SHP77 treated with DMSO at 0.1 percent for 48 hours (cell line): ENCODE results near the gene ALG8.
"Not testable (repeated sequence)": the region's sequence is repeated elsewhere in the genome, so short reads cannot be mapped to it uniquely, and the experiment has no call there.

Experiments
- DNase-seq: peaks from one replicate; lab custom pipeline; 2025; lab: John Stamatoyannopoulos, UW

The ALG8 gene

DNA sequence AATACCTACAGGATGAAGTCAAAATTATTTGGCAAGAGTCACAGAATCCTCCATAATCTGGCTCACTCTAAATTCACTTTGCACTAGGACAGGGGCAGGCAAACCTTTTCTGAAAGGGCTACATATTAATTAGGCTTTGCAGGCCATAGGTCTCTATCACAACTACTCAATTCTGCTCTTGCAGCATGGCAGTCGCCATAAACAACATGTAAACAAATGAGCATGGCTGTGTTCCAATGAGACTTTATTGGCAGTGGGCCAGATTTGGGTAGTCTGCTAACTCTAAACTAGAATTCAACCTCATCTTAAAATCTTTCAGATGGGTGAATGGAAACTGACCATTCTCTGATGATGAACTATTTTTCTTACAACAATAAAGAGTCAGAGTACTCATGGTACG lies 70.0 kb downstream of the ALG8 start:
- no peak for DNase-seq

DNA sequence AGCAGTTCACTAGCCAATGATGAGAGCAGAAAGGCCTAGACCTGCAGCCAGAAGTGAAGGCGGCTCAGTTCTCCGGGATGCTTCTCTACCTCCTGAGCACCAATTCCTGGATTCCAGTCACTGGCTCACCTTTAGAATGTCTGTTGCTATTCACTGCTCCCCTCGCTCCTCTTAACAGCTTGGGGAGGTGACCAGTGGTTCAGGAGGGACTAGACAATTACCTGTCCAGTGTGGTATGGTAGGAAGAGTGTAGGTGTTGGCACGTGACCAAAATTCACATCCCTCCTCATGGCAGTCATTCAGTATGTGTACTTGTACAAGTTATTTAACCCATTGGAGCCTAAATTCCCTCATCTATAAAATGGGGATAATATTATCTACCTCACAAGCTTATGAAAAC lies 71.7 kb downstream of the ALG8 start:
- DNase-seq = no peak

DNA sequence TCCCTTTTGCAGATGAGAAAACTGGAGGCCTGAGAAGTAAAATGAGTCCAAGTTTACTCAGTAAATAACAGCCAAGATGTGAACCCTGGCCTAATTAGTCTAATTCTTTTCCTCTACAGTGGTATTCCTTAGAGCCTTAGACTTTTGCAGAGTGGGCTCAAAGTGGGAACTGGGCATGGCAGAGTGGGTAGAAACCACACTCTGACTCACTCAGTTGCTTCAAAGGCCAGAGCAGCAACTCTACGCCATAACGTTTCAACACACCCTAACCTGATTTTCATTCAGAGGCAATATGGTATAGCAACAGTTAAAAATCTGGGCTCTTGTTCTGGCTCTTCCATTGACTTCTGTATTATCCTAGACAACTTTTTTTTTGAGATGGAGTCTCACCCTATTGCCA lies 73.0 kb downstream of the ALG8 start:
- DNase-seq = no peak

DNA sequence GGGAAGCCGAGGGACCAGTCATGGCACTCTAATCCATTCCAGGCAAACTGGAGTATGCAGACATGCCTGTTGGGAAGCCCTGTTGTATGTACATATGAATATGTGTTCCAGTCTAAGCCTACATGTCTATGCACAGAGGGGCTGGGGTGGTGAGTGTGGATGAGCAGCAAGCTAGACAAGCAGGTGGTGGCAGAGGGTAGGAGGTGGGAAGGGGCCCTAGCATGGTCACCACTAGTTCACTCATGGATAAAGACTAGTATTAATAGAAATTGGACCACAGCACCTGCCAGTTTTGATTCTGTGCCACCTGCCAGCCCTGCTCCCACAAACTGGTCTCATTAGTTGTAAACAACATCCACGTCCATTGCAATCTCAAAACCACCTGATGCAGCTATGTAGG lies 74.2 kb downstream of the ALG8 start:
- no peak for DNase-seq

DNA sequence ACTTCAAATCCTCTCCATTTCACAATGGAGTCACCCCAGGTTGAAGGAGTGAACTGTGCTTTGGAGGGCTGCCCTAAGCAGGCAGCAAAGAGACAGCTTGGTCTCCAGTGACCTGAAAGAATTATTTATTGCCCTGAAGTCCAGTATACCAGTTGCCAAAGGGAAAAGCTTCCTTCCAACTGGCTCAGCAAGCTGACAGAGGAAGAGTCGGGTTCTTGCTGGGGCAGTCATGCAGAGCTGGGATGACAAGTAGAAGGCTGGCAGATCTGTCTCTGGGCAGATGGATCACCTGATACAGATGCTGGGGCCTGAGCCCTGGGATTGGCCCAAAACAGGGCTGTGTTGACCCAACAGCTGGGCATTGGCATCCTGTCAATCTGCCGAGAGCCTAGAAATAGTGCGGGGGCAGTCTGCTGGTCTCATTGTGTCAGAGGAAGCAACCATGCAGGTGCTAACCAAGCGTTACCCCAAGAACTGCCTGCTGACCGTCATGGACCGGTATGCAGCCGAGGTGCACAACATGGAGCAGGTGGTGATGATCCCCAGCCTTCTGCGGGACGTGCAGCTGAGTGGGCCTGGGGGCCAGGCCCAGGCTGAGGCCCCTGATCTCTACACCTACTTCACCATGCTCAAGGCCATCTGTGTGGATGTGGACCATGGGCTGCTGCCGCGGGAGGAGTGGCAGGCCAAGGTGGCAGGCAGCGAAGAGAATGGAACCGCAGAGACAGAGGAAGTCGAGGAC lies 75.8 kb downstream of the ALG8 start, which contains the start of gene THRSP:
Gene THRSP (plus strand): TSS at position 422 of the 742 bp plus-strand sequence. CDS start 21 bp downstream, at position 443.
- no peak for DNase-seq

DNA sequence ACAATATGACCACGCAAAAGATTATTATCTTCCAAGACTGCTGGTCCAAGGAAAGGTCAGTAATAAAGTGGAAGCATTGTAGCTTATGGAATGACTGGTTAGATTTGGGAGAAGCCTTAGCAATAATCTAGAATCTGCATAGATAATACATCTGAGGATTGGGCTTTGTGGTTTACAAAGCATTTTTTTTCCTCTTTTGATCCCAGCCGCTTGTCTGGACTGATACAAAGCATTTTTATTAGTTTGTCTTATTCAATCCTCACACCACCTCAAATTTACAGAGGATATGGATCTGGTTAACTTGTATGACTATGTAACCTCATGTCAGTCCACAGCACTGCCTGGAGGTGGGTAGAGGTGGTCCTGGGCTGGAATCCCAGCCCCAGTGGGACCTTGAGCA lies 76.8 kb downstream of the ALG8 start:
- DNase-seq = no peak

DNA sequence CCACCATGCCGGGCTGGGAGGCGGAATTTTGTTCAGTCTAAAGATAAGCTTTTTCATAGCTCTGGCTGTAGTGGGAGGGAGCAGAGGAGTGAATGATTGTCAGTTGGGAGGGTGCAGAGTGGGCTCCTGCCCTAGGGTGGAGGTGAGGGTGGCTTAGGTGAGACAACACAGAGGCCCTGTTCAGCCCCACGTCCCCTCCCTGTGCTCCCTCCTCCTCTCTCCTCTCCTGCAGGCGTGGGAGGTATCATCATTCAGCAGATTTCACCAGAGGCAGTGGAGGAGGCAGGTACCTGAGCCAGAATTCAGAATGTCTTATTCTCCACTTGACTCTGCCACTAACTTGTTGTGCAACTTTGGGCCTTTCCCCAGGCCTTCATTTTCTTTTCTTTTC lies 77.5 kb downstream of the ALG8 start:
- DNase-seq = no peak

DNA sequence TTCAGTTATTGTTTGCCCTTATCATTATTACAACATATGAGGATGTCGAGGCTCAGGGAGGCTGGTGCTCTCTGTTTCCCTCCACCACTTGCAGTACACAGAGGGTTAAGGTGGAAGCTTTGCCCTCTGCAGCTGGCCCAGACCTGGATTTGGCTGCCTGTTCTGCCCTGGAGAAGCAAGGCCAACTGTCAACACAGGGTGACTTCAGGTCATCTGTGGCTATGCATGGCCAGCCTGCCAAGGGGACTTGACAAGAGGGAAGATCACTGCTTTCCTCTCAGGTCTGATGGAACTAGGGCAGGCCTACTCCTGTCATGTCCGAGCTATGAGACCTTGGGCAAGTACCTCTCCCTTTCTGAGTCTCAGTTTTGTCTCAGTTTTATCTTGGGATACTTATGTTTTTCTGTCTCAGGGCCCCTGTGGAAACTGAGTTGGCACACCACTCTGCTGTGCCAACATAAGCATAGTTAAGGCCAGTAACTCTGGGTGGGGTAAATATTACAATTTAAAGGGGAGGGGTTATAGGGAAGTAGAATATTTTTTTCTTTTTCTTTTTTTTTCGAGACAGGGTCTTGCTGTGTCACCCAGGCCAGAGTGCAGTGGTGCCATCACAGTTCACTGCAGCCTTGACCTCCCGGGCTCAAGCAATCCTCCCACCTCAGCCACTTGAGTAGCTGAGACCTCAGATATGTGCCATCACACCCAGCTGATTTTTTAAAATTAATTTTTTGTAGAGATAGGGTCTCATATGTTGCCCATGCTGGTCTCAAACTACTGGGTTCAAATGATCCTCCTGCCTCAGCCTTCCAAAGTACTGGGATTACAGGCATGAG lies 78.1 kb downstream of the ALG8 start:
- DNase-seq = no peak

DNA sequence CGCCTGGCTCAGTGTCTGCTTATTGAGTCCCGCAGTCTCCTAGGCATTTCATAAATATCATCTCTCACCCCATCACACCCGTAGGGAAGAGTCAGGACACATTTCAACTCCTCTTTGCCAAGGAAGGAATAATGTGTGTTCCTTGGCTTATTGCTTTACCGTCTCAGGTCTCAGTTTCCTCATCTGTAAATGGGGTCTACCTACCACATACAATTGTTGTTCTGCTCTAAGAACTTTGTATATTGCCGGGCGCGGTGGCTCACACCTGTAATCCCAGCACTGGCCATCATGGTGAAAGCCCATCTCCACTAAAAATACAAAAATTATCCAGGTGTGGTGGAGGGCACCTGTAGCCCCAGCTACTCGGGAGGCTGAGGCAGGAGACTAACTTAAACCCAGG lies 78.9 kb downstream of the ALG8 start:
- DNase-seq = no peak

DNA sequence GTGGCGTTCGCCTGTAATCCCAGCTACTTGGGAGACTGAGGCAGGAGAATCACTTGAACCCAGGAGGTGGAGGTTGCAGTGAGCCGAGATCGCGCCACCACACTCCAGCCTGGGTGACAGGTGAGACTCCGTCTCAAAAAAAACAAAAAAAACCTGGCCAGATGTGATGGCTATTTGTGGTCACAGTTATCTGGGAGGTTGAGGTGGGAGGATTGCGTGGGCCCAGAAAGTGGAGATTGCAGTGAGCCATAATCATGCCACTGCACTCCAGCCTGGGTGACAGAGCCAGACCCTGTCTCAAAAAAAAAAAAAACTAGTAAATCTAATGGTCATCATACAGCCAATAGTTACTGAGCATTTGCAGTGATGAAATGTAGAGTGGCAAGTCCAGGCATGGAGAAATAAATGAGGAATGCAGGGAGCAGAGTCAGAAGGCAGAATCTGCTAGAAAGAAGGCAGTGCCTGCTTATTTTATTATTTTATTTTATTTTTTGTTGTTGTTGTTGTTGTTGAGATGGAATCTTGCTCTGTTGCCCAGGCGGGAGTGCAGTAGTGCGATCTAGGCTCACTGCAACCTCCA lies 79.6 kb downstream of the ALG8 start:
- not testable (repeated sequence) for DNase-seq

DNA sequence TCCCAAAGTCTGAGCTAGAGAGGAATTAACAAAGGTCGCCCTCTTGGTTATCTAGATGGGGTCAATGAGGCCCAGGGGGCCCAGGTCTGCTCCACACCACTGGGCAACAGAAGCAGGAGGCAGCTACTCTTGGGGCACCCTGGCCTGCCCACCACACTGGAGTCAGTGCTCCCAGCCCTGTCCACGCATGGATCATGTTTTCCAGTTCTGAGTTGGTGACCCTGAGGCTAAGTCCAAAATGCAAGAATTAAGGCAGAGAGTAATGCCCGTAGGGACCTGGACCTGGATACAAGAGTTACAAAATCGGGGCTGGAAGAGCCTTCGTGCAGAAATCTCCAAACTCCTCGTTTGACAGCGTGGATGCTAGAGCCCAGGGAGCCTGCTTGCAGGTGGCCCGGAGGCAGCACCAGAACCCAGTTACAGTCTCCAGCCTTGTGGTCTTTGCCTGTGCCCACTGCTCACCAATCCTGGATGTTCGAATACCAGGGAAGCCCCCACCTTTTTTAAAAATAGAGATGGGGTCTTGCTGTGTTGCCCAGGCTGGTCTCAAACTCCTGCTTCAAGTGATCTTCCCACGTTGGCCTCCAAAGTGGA lies 81.9 kb downstream of the ALG8 start:
- DNase-seq = no peak

DNA sequence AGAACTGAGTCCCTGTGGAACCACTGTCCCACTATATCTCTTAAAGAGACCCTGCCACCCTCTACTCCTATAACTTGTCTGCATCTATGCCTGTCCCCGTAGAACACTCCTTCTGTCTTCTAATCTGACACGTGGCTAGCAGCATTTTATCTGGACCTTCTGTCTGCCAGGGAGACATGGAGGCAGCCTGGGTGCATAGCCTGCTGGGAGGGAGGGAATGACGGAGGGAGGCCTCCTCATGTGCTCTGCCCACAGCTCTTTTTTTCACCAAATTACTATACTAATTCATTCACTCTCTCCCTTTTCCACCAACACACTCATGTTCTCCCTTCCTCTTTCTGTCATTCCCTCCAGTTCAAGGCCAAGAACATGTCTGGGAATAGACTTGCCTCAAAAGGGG lies 83.3 kb downstream of the ALG8 start:
- DNase-seq = no peak

DNA sequence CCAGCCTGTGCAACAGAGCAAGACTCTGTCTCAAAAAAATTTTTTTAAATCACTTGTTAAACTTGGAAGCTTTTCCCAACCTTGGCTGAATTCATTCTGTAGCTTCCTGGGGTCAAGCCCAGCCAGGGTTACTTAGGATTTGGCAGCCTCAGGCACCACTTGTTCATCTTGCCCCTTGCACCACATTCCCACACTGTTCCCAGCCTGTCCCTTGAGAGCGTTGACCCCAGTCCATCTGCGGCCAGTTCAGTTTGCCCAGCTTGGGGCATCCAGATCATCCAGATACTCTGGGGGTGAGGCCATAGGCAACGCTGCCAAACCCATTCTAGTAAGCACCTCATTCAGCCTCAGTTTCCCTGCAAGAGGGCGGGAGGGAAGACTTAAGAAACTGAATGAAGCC lies 84.5 kb downstream of the ALG8 start:
- no peak for DNase-seq

DNA sequence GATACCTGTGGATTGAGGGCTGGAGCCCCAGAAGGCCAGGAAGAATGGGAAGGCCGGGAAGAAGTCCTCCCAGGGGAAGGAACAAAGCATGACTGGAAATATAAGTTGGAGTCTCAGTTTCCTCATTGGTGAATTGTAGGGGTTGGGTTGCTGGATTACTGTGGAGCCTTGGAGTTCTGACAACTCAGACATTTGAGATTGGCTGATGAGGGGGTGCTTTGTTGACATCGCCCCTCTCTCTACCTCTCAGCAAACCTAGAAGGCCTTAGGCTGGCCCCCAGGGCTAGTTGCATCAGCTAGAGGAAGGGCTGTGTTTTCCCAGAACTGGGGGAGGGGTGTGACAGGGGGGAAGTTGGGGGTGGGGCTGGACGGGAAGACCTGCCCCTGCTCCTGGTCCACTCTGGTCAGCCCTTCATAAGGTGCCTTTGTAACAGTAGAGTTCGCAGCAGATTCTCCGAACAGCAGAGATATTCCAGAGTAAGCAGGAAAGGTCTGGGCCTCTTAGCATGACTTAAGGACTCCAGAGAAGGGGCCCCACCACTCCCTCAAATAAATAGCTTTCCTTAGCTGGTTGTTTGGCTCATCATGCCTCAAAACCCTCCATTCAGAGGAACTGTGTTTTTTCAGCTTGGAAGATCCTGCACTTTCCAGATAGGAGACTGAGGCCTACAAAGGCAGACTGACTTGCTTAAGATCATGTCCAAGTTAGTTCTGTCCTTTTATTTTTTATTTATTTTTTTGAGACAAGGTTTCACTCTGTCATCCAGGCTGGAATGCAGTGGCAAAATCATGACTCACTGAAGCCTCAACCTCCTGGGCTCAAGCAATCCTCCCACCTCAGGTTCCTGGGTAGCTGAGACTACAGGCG lies 88.2 kb downstream of the ALG8 start:
- no peak for DNase-seq
